GM12801 (cell line): ENCODE data around the gene UBE2R2.

ENCODE experiments used
- CTCF ChIP-seq: IDR thresholded peaks from one replicate; pipeline ENCODE4 v1.5.1; 2011; ENCODE audit warnings: control low read depth; ENCODE audit not compliant: insufficient read length; ENCODE audit errors: extremely low read depth

UBE2R2 gene

GRCh38 chr9:33914887-33915628, 98.1 kb downstream of the UBE2R2 start:
- TF ChIP-seq CTCF, result no peak

DNA sequence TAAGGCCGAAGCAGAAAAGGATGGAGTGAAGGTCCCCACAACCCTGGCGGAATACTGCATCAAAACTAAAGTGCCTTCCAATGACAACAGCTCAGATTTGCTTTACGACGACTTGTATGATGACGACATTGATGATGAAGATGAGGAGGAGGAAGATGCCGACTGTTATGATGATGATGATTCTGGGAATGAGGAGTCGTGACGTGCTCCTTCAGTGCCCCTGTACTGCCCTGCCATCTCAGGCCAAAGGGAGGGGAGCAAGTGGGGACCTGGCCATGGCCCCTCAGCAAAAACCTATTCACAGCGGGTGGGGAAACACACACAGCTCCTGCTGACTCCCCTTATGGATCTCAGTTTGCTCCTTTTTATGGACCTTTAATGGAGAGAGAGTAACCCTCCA, 100.1 kb downstream of the UBE2R2 start:
- TF ChIP-seq CTCF, result no peak

DNA sequence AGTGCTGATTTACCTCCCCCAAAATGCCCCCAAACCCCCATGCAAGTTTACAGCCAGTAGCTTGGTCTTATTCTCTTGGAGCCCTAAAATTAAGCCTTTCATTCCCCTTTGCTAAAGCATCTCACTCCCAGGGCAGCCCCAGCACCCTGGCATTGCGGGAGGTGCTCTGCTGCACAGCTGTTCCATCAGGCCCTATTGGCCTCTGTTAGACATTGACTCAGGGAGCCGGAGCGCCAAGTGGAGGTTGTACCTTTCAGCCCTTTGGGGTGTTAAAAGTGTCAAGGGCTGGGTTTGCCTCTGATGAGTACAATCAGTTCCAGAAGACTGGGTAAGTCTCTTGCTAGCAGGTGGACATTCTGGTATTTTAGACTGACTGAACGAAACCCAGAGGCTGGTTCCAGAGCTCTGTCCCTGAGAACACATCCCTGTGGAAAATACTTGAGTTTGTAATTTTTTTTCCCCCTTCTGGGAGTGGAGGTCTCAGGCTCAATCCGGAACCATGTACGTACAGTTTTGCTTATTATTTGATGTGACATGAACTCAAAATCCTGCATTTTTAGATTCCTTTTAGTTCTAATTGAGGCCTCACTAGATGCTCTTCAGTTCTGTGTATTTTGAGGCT, 102.4 kb downstream of the UBE2R2 start:
- no peak for TF ChIP-seq CTCF

- TF ChIP-seq CTCF, result no peak
Measured at GRCh38 chr9:33921967-33922895, 105.3 kb downstream of the UBE2R2 start.

GRCh38 chr9:33923079-33923478, 106.1 kb downstream of the UBE2R2 start:
- TF ChIP-seq CTCF, result no peak

GRCh38 chr9:33923998-33924701, 107.2 kb downstream of the UBE2R2 start:
- no peak for TF ChIP-seq CTCF
